ENCODE measurements around the gene COPG2. TPM values are rescaled to one million over a fixed set of nuclear protein-coding genes. Genes with fewer than 3 reads are reported as not detected.

Gene COPG2
- total and polyA plus RNA-seq, 2 of the 13 experiments (the other 11 are each of a cell fraction or from before 2014, with no cell fraction given), result 14.1 to 17.7 TPM

GRCh38 chr7:130627775-130628174 lies 40.8 kb downstream of the COPG2 start (continued):
- TF ChIP-seq, protein P1, sequence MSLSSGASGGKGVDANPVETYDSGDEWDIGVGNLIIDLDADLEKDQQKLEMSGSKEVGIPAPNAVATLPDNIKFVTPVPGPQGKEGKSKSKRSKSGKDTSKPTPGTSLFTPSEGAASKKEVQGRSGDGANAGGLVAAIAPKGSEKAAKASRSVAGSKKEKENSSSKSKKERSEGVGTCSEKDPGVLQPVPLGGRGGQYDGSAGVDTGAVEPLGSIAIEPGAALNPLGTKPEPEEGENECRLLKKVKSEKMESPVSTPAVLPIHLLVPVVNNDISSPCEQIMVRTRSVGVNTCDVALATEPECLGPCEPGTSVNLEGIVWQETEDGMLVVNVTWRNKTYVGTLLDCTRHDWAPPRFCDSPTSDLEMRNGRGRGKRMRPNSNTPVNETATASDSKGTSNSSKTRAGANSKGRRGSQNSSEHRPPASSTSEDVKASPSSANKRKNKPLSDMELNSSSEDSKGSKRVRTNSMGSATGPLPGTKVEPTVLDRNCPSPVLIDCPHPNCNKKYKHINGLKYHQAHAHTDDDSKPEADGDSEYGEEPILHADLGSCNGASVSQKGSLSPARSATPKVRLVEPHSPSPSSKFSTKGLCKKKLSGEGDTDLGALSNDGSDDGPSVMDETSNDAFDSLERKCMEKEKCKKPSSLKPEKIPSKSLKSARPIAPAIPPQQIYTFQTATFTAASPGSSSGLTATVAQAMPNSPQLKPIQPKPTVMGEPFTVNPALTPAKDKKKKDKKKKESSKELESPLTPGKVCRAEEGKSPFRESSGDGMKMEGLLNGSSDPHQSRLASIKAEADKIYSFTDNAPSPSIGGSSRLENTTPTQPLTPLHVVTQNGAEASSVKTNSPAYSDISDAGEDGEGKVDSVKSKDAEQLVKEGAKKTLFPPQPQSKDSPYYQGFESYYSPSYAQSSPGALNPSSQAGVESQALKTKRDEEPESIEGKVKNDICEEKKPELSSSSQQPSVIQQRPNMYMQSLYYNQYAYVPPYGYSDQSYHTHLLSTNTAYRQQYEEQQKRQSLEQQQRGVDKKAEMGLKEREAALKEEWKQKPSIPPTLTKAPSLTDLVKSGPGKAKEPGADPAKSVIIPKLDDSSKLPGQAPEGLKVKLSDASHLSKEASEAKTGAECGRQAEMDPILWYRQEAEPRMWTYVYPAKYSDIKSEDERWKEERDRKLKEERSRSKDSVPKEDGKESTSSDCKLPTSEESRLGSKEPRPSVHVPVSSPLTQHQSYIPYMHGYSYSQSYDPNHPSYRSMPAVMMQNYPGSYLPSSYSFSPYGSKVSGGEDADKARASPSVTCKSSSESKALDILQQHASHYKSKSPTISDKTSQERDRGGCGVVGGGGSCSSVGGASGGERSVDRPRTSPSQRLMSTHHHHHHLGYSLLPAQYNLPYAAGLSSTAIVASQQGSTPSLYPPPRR (CRISPR knock-in tag; IDR thresholded peaks at IDR 0.05; ENCODE audit: borderline replicate concordance), result no peak
- TF ChIP-seq ZNF629 (CRISPR knock-in tag; conservative IDR thresholded peaks at IDR 0.05), result no peak
- TF ChIP-seq ZNF432 (CRISPR knock-in tag; IDR thresholded peaks at IDR 0.05; ENCODE audit: borderline replicate concordance), result no peak
- TF ChIP-seq, protein P2, sequence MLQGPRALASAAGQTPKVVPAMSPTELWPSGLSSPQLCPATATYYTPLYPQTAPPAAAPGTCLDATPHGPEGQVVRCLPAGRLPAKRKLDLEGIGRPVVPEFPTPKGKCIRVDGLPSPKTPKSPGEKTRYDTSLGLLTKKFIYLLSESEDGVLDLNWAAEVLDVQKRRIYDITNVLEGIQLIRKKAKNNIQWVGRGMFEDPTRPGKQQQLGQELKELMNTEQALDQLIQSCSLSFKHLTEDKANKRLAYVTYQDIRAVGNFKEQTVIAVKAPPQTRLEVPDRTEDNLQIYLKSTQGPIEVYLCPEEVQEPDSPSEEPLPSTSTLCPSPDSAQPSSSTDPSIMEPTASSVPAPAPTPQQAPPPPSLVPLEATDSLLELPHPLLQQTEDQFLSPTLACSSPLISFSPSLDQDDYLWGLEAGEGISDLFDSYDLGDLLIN (CRISPR knock-in tag; IDR thresholded peaks at IDR 0.05; ENCODE audit: borderline replicate concordance), result no peak
- no peak for TF ChIP-seq ZBTB37 (CRISPR knock-in tag; IDR thresholded peaks at IDR 0.05)
- no peak for TF ChIP-seq MTF2 (CRISPR knock-in tag; IDR thresholded peaks at IDR 0.05; ENCODE audit: borderline replicate concordance)
- no peak for TF ChIP-seq BATF2 (CRISPR knock-in tag; IDR thresholded peaks at IDR 0.05)
- no peak for TF ChIP-seq EEA1 (CRISPR knock-in tag; IDR thresholded peaks at IDR 0.05; ENCODE audit: borderline replicate concordance)
- TF ChIP-seq HNRNPUL1 (IDR thresholded peaks at IDR 0.05; ENCODE audit: low read depth, low read length), result no peak
- no peak for TF ChIP-seq ZNF484 (CRISPR knock-in tag; IDR thresholded peaks at IDR 0.05; ENCODE audit: borderline replicate concordance, low read depth)
